Loucy (cell line): ENCODE measurements around the gene ARRDC2.

Source experiments
- H2AFZ ChIP-seq: fragments of 200-600 bp; sonication (generic); 2 replicates; pipeline ENCODE4 v1.6.0; 2016; ENCODE audit warnings: antibody characterized with exemption, mild to moderate bottlenecking, low read length, moderate library complexity
- H3F3A ChIP-seq: fragments of 200-600 bp; 2 replicates; pipeline ENCODE4 v1.6.0; 2016; ENCODE audit warnings: antibody characterized with exemption, low read depth, mild to moderate bottlenecking
- H3K27me3 ChIP-seq: fragments of 200-600 bp; sonication (generic); 2 replicates; pipeline ENCODE4 v1.6.1; 2014; ENCODE audit warnings: low read length, mild to moderate bottlenecking; ENCODE audit not compliant: insufficient read depth, poor library complexity, severe bottlenecking
- H3K36me3 ChIP-seq: fragments of 200-600 bp; sonication (generic); 2 replicates; pipeline ENCODE4 v1.6.1; 2016; ENCODE audit warnings: low read length; ENCODE audit not compliant: insufficient read depth
- H3K4me1 ChIP-seq: fragments of 200-600 bp; sonication (generic); 2 replicates; pipeline ENCODE4 v1.5.1; 2014; ENCODE audit warnings: low read length, mild to moderate bottlenecking; ENCODE audit not compliant: insufficient read depth, poor library complexity, severe bottlenecking
- H3K4me2 ChIP-seq: fragments of 200-600 bp; sonication (generic); 2 replicates; pipeline ENCODE4 v1.6.0; 2014; ENCODE audit warnings: antibody characterized with exemption, low read length, low read depth, mild to moderate bottlenecking; ENCODE audit not compliant: poor library complexity, severe bottlenecking
- H3K4me3 ChIP-seq: fragments of 200-600 bp; sonication (generic); 2 replicates; pipeline ENCODE4 v1.5.1; 2014; ENCODE audit warnings: low read length, mild to moderate bottlenecking, mixed read lengths; ENCODE audit not compliant: poor library complexity, severe bottlenecking
- H3K79me2 ChIP-seq: fragments of 200-600 bp; sonication (generic); 2 replicates; pipeline ENCODE4 v1.6.1; 2014; ENCODE audit warnings: low read length; ENCODE audit not compliant: insufficient read depth
- H3K9ac ChIP-seq: fragments of 200-600 bp; sonication (generic); 2 replicates; pipeline ENCODE4 v1.6.0; 2014; ENCODE audit warnings: mild to moderate bottlenecking, low read depth, low read length, moderate library complexity; ENCODE audit not compliant: poor library complexity, severe bottlenecking
- H3K9me2 ChIP-seq: fragments of 200-600 bp; sonication (generic); replicated peaks from 2 replicates; pipeline ENCODE4 v1.6.1; 2016; ENCODE audit warnings: low read depth, low read length, mixed read lengths
- H3K9me3 ChIP-seq: fragments of 200-600 bp; sonication (generic); 2 replicates; pipeline ENCODE4 v1.6.1; 2014; ENCODE audit warnings: mild to moderate bottlenecking, antibody characterized with exemption, low read length, low read depth; ENCODE audit not compliant: insufficient read depth
- H4K20me1 ChIP-seq: fragments of 200-600 bp; sonication (generic); 2 replicates; pipeline ENCODE4 v1.6.0; 2014; ENCODE audit warnings: antibody characterized with exemption, low read length, mild to moderate bottlenecking; ENCODE audit not compliant: insufficient read depth, poor library complexity, severe bottlenecking
- EZH2phosphoT487 ChIP-seq: fragments of 200-600 bp; IDR thresholded peaks from 2 replicates; pipeline ENCODE4 v1.6.1; 2018; ENCODE audit warnings: antibody characterized with exemption, mild to moderate bottlenecking, moderate library complexity, borderline replicate concordance
- TF ChIP-seq, protein P1 (sequence below): fragments of 200-600 bp; sonication (generic); conservative IDR thresholded peaks from 2 replicates; pipeline ENCODE4 v1.5.1; 2014; ENCODE audit warnings: mild to moderate bottlenecking, antibody characterized with exemption, low read length

Gene ARRDC2

DNA sequence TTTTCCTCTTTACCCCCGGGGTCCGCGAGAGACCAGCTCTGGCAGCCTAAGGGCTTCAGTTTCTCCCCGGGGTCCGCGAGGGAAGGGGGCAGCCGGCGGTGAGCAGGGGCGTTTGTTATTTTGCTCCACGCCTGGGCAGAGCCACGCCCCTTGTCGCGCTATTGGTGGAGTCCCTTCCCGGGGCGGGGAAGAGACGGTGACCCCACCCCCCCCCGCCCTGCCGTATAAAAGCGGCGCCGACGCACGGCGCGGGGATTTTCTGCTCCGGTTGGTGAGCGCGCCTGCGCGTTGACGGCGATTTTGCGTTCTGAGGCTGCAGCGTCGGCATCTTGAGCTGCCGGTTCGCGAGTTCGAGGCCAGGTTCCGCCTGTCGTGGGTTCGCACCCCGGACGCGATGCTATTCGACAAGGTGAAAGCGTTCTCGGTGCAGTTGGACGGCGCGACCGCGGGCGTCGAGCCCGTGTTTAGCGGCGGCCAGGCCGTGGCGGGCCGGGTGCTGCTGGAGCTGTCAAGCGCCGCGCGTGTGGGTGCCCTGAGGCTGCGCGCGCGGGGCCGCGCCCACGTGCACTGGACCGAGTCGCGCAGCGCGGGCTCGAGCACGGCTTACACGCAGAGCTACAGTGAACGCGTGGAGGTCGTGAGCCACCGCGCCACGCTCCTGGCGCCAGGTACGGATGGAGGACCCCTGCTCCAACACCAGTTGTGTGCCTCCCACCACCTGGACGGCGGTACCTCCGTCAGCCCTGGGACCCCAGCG lies at the start of gene ARRDC2:
ARRDC2 (plus strand) TSS at position 254 of the 757 bp plus-strand sequence; CDS start at position 395, 141 bp downstream.
- Histone ChIP-seq H3K27me3 (no peaks in the 10 kb centered on the region), H2AFZ (no peak within 1 kb of the TSS), H3K4me1 (peaks cover 8% of the 10 kb centered on the region), H3K79me2 (no peaks in the 10 kb centered on the region; the same call in 1 of the 2 replicates), H3K4me3 (peak within 1 kb of the TSS; percentile 69), H3K9me2 (no peaks in the 10 kb centered on the region), H3K36me3 (peaks cover 28% of the 10 kb centered on the region; the same call in 1 of the 2 replicates), H4K20me1 (peaks cover 8% of the 10 kb centered on the region), H3K9ac (peak within 1 kb of the TSS; percentile 17), H3F3A (no peaks in the 10 kb centered on the region), H3K4me2 (peak within 1 kb of the TSS; percentile 92), H3K9me3 (no peaks in the 10 kb centered on the region)
- no peak for TF ChIP-seq EZH2phosphoT487
- TF ChIP-seq, protein P1, sequence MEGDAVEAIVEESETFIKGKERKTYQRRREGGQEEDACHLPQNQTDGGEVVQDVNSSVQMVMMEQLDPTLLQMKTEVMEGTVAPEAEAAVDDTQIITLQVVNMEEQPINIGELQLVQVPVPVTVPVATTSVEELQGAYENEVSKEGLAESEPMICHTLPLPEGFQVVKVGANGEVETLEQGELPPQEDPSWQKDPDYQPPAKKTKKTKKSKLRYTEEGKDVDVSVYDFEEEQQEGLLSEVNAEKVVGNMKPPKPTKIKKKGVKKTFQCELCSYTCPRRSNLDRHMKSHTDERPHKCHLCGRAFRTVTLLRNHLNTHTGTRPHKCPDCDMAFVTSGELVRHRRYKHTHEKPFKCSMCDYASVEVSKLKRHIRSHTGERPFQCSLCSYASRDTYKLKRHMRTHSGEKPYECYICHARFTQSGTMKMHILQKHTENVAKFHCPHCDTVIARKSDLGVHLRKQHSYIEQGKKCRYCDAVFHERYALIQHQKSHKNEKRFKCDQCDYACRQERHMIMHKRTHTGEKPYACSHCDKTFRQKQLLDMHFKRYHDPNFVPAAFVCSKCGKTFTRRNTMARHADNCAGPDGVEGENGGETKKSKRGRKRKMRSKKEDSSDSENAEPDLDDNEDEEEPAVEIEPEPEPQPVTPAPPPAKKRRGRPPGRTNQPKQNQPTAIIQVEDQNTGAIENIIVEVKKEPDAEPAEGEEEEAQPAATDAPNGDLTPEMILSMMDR = no peak

DNA sequence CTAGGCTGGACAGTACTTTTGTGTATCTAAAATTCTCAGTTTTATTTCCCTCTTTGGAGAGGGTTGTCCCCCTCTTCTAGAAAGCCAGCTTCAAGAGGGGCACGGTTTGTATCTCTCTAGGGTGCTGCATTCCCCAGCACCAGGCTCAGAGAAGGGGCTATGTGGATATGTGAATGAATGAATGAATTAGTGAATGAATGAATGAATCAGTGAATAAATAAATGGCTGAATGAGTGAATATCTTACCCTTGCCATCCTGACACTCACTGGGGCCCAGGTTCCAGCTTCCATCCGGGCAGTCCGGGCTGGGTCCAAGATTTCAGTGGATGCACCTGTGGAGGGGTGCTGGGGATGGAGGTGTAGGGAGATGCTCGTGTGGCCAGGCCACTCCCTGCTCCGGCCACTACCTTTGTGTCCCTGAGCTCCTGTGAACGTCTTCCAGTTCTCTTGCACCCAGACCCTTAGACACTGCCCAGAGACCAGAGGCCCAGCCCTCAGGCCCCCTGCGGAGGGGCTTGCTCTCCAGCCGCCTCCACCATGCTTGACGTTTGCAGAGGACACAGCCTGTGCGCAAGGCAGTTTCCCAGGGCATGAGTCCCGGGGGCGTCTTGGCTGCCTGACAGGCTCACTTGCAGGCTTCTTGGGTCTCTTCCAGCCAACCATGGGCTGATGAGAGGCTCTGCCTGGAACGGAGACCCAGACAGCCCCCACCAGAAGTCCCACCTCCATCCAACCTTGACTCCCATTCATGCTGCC lies 43.9 kb upstream of the ARRDC2 start:
- Histone ChIP-seq H3K79me2 (no peaks in the 10 kb centered on the region), H3K9me3 (no peaks in the 10 kb centered on the region), H3F3A (no peaks in the 10 kb centered on the region), H3K4me3 (no peak overlapping the region), H3K36me3 (no peaks in the 10 kb centered on the region), H3K4me2 (no peak overlapping the region), H3K9me2 (no peaks in the 10 kb centered on the region), H2AFZ (no peak overlapping the region), H4K20me1 (no peaks in the 10 kb centered on the region), H3K4me1 (peaks cover 5% of the 10 kb centered on the region), H3K27me3 (no peaks in the 10 kb centered on the region), H3K9ac (no peak overlapping the region)
- TF ChIP-seq, protein P1 = no peak
- TF ChIP-seq EZH2phosphoT487 = no peak

DNA sequence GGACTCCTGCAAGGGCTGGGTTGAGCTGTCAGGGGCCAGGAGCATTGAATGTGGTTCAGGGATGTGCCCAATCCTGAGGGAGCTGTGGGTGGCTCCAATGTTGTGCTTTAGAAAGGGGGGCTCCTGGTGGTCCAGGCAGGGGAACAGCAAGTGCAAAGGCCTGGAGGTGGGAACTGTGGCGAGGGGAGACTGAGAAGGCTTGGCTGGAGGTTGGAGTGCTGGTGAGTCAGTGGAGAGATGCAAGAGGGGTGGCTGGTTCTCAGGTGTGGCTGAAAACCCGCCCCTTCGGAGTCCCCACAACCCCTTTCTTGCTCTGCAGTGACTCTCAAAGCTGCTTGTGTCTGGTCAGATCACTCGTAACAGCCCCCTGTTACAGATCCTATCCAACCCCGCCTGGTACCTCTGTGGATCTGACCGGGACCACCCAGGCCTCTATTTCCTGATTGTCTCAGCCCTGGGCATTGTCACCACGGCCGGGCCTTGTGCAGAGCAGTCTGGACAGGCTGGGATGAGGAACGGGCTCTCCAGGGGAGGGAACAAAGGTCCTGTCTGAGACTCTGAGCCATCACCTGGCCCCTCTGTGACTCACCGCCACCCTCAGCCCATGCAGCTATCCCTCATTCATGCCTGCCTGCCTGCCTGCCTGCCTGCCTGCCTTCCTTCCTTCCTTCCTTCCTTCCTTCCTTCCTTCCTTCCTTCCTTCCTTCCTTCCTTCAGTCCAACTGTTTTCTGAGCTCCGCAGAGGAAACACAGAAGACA lies 42.4 kb upstream of the ARRDC2 start:
- TF ChIP-seq, protein P1 = no peak
- Histone ChIP-seq H3K79me2 (no peaks in the 10 kb centered on the region), H3K9ac (no peak overlapping the region), H3K4me1 (peaks cover 5% of the 10 kb centered on the region), H3K4me3 (no peak overlapping the region), H3K9me2 (no peaks in the 10 kb centered on the region), H3K4me2 (no peak overlapping the region), H4K20me1 (no peaks in the 10 kb centered on the region), H3F3A (no peaks in the 10 kb centered on the region), H3K9me3 (no peaks in the 10 kb centered on the region), H3K36me3 (no peaks in the 10 kb centered on the region), H3K27me3 (no peaks in the 10 kb centered on the region), H2AFZ (no peak overlapping the region)
